IMR-90 (cell line): ENCODE results near the gene SHISAL1. TPM values are rescaled to one million over a fixed set of nuclear protein-coding genes. Genes with fewer than 3 reads are reported as not detected.

ENCODE experiments used
- ATAC-seq: fragments of 200-7000 bp; cut with Tn5 transposase; 2 replicates; pipeline ENCODE4 v1.9.1; 2020; ENCODE audit warnings: low read depth, mild to moderate bottlenecking, moderate library complexity
- BruUV-seq: library from RNA; stranded (reverse); fragments of 400-500 nt; replicated peaks from 2 replicates; lab custom pipeline; 2021; lab: Mats Ljungman, UMichigan
- CTCF ChIA-PET: fragments of 300-600 bp; formaldehyde crosslinking; extraction: SDS; loops from one replicate; lab custom pipeline; 2021; ENCODE audit warnings: antibody characterized with exemption; lab: Yijun Ruan, JAX
- POLR2A ChIA-PET: fragments of 300-600 bp; sonication (Branson Sonifier 250); formaldehyde crosslinking; loops from one replicate; lab custom pipeline; 2022; ENCODE audit warnings: antibody characterized with exemption; ENCODE audit not compliant: unreplicated experiment; lab: Charles Lee
- DNase-seq: peaks from one replicate; pipeline ENCODE4 v3.0.0; 2013
- H2AFZ ChIP-seq: replicated peaks from 2 replicates; pipeline ENCODE3; 2013; ENCODE audit warnings: low read length, mild to moderate bottlenecking; ENCODE audit not compliant: poor library complexity
- H2AK5ac ChIP-seq: 2 replicates; pipeline ENCODE4 v1.6.1; 2013; ENCODE audit warnings: low read depth, low read length, inconsistent platforms
- H2AK9ac ChIP-seq: replicated peaks from 2 replicates; pipeline ENCODE3; 2013; ENCODE audit warnings: mild to moderate bottlenecking, low read depth, low read length, moderate library complexity; ENCODE audit not compliant: poor library complexity
- H2BK120ac ChIP-seq: 2 replicates; pipeline ENCODE4 v1.6.1; 2013; ENCODE audit warnings: low read depth, low read length, inconsistent platforms
- H2BK15ac ChIP-seq: 3 replicates; pipeline ENCODE4 v1.6.1; 2013; ENCODE audit warnings: low read depth, low read length, inconsistent platforms
- H2BK20ac ChIP-seq: 2 replicates; pipeline ENCODE4 v1.6.1; 2013; ENCODE audit warnings: low read depth, mild to moderate bottlenecking, inconsistent platforms, low read length, moderate library complexity
- H2BK5ac ChIP-seq: 2 replicates; pipeline ENCODE4 v1.6.1; 2013; ENCODE audit warnings: mild to moderate bottlenecking, low read depth, low read length, inconsistent platforms; ENCODE audit not compliant: poor library complexity, severe bottlenecking
- H3K14ac ChIP-seq: replicated peaks from 2 replicates; pipeline ENCODE4 v1.6.1; 2013; ENCODE audit warnings: low read depth, low read length, inconsistent platforms
- H3K18ac ChIP-seq: 2 replicates; pipeline ENCODE4 v1.6.1; 2013; ENCODE audit warnings: low read depth, low read length, control low read depth
- H3K23ac ChIP-seq: 2 replicates; pipeline ENCODE4 v1.6.1; 2013; ENCODE audit warnings: low read depth, low read length, inconsistent platforms
- H3K27ac ChIP-seq: 2 replicates; pipeline ENCODE4 v1.5.1; 2013; ENCODE audit warnings: mild to moderate bottlenecking, control low read depth, low read length; ENCODE audit not compliant: insufficient read depth
- H3K27me3 ChIP-seq: 2 replicates; pipeline ENCODE4 v1.6.1; 2013; ENCODE audit warnings: low read length; ENCODE audit not compliant: control insufficient read depth, insufficient read depth
- H3K36me3 ChIP-seq: 2 replicates; pipeline ENCODE4 v1.6.1; 2013; ENCODE audit warnings: low read length, mixed read lengths; ENCODE audit not compliant: control insufficient read depth, insufficient read depth
- H3K4ac ChIP-seq: 2 replicates; pipeline ENCODE4 v1.6.1; 2013; ENCODE audit warnings: low read depth, low read length, inconsistent platforms
- H3K4me1 ChIP-seq: 2 replicates; pipeline ENCODE4 v1.6.1; 2013; ENCODE audit warnings: low read length, mixed read lengths; ENCODE audit not compliant: control insufficient read depth, insufficient read depth
- H3K4me2 ChIP-seq: 2 replicates; pipeline ENCODE4 v1.6.1; 2013; ENCODE audit warnings: low read depth, mild to moderate bottlenecking, control low read depth, low read length, moderate library complexity
- H3K4me3 ChIP-seq: 2 replicates; pipeline ENCODE4 v1.5.1; 2013; ENCODE audit warnings: low read depth, mild to moderate bottlenecking, control low read depth, low read length, moderate library complexity; ENCODE audit not compliant: insufficient read depth
- H3K56ac ChIP-seq: 2 replicates; pipeline ENCODE4 v1.6.1; 2013; ENCODE audit warnings: low read length, inconsistent platforms; ENCODE audit not compliant: insufficient read depth; ENCODE audit errors: extremely low read depth
- H3K79me1 ChIP-seq, 2 experiments: 2 replicates each; pipeline ENCODE4 v1.6.1; 2013; ENCODE audit warnings: low read length in 2 of 2, inconsistent platforms in 1 of 2, low read depth in 1 of 2
- H3K9ac ChIP-seq: 2 replicates; pipeline ENCODE4 v1.6.1; 2013; ENCODE audit warnings: low read depth, low read length, control low read depth
- H3K9me1 ChIP-seq: 2 replicates; pipeline ENCODE4 v1.6.1; 2013; ENCODE audit warnings: low read length, inconsistent platforms; ENCODE audit not compliant: insufficient read depth
- H3K9me3 ChIP-seq: 2 replicates; pipeline ENCODE4 v1.6.1; 2013; ENCODE audit warnings: low read length; ENCODE audit not compliant: control insufficient read depth, insufficient read depth
- H4K20me1 ChIP-seq: 2 replicates; pipeline ENCODE4 v1.6.1; 2013; ENCODE audit warnings: low read length, inconsistent platforms; ENCODE audit not compliant: insufficient read depth
- H4K5ac ChIP-seq: 2 replicates; pipeline ENCODE4 v1.6.1; 2013; ENCODE audit warnings: mild to moderate bottlenecking, low read depth, low read length, control low read depth
- H4K8ac ChIP-seq, 2 experiments: 2 replicates each; pipeline ENCODE4 v1.6.1; 2013; ENCODE audit warnings: low read depth in 2 of 2, low read length in 2 of 2, control low read depth in 1 of 2, inconsistent platforms in 1 of 2
- H4K91ac ChIP-seq: 2 replicates; pipeline ENCODE4 v1.6.1; 2013; ENCODE audit warnings: low read depth, low read length, inconsistent platforms; ENCODE audit not compliant: insufficient read depth
- POLR2A ChIP-seq: IDR thresholded peaks from 2 replicates; pipeline ENCODE4 v1.6.1; 2012; ENCODE audit warnings: mild to moderate bottlenecking, low read depth, low read length
- RFX5 ChIP-seq: IDR thresholded peaks from 2 replicates; pipeline ENCODE4 v1.8.0; 2012; ENCODE audit warnings: low read depth, mild to moderate bottlenecking, low read length, moderate library complexity
- WGBS, 2 experiments: methylation state at CpG; one replicate each; pipeline versions ENCODE4 v1.1.5 to v1.1.7; 2013; ENCODE audit warnings: missing lambda C conversion rate in 2 of 2; ENCODE audit not compliant: insufficient read length in 1 of 2; ENCODE audit errors: extremely low coverage in 2 of 2; 5-methylcytosine and 5-hydroxymethylcytosine counted together
- dilution Hi-C: fragments of 300-500 bp; cut with HindIII; formaldehyde crosslinking; loops from one replicate; pipeline ENCODE4 v1.14.3; 2018; ENCODE audit warnings: low sequenced_read_pairs; ENCODE audit not compliant: unreplicated experiment
- in situ Hi-C: fragments of 300-500 bp; cut with MboI; formaldehyde crosslinking; loops from 3 replicates; pipeline ENCODE4 v1.14.3; 2019; ENCODE audit warnings: low sequenced_read_pairs, inconsistent platforms, mixed read lengths
- intact Hi-C: fragments of 100-400 bp; cut with micrococcal nuclease; formaldehyde crosslinking; loops from 2 replicates; pipeline ENCODE4 v1.10.0; 2022
- polyA plus RNA-seq, 3 experiments: library from polyadenylated mRNA; depleted of rRNA; stranded (reverse); fragments of >200 nt; gene quantifications; 2 replicates each; pipeline ENCODE4 v1.2.3, GENCODE V29; 2012; ENCODE audit warnings: low replicate concordance in 1 of 3
- total RNA-seq: library from RNA; depleted of rRNA; stranded (reverse); fragments of >200 nt; gene quantifications from 2 replicates; pipeline ENCODE4 v1.2.3, GENCODE V29; 2012

Gene SHISAL1
- total and polyA plus RNA-seq, 2 of the 4 experiments (the other 2 are of a cell fraction) = 1.0 to 1.4 TPM

DNA sequence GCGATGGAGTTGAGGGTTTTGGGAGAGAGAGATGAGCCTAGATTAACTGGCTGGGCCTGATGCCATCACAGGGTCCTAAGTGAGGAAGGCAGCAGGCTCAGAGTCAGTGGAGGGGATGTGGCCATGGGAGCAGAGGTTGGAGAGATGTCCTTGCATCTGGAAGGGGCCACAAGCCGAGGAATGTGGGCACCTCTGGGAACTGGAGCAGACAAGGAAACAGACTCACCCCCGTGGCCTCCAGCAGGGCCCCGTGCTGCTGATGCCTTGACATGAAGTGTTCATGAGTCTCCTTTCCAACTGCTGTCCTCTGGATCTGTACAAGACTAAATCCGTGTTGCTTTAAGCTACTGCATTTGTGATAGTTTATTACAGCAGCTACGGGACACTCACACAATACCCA lies 49.2 kb downstream of the SHISAL1 start:
- H2AK9ac ChIP-seq = no peak overlapping the region
- no peaks in the 10 kb centered on the region for H3K27me3 ChIP-seq
- in situ Hi-C loops (no loop called here), dilution Hi-C loops (no loop called here), intact Hi-C loops (no loop called here)
- H4K20me1 ChIP-seq = no peaks in the 10 kb centered on the region
- peaks cover 2% of the 10 kb centered on the region; the same call in 1 of the 2 replicates for H3K36me3 ChIP-seq
- H3K4me3 ChIP-seq = no peak overlapping the region
- H3K9me3 ChIP-seq = peaks cover 6% of the 10 kb centered on the region
- H3K4ac ChIP-seq = no peak overlapping the region
- CTCF ChIA-PET = no interaction called here
- H4K8ac ChIP-seq = no peak overlapping the region
- no peak overlapping the region for H2BK15ac ChIP-seq
- no peak overlapping the region for H2AK5ac ChIP-seq
- ATAC-seq (no peak), DNase-seq (no peak)
- H3K9me1 ChIP-seq = no peaks in the 10 kb centered on the region
- no peak for TF ChIP-seq RFX5
- TF ChIP-seq POLR2A = no peak
- H3K56ac ChIP-seq = no peak overlapping the region
- no peak overlapping the region for H3K23ac ChIP-seq
- no peak overlapping the region for H3K4me2 ChIP-seq
- no peak overlapping the region for H2BK20ac ChIP-seq
- no peak overlapping the region for H3K14ac ChIP-seq
- no peak overlapping the region for H3K27ac ChIP-seq
- no peak overlapping the region for H4K5ac ChIP-seq
- H3K4me1 ChIP-seq = no peaks in the 10 kb centered on the region; the same call in 1 of the 2 replicates
- 83% methylated on average over 1 of the region's 6 CpGs; no CpG with 5 or more reads in 1 of the 2 experiments for WGBS, 2 experiments
- POLR2A ChIA-PET = no interaction called here
- H3K9ac ChIP-seq = no peak overlapping the region
- H4K91ac ChIP-seq = no peak overlapping the region
- BruUV-seq = no TSS peak
- no peak overlapping the region for H2BK5ac ChIP-seq
- no peak overlapping the region for H2AFZ ChIP-seq
- H3K18ac ChIP-seq = no peak overlapping the region
- no peak overlapping the region for H2BK120ac ChIP-seq
- H3K79me1 ChIP-seq = no peaks in the 10 kb centered on the region
